Activated T-cell treated with anti-CD3 and anti-CD28 coated beads, Interleukin-2, amount 50 U/mL, for 1 hour (primary cell): Measurements from ENCODE around the gene IGHMBP2.

Experiments used
- DNase-seq: peaks from one replicate; pipeline ENCODE4 v3.0.0-alpha.2; 2020

Gene IGHMBP2

DNA sequence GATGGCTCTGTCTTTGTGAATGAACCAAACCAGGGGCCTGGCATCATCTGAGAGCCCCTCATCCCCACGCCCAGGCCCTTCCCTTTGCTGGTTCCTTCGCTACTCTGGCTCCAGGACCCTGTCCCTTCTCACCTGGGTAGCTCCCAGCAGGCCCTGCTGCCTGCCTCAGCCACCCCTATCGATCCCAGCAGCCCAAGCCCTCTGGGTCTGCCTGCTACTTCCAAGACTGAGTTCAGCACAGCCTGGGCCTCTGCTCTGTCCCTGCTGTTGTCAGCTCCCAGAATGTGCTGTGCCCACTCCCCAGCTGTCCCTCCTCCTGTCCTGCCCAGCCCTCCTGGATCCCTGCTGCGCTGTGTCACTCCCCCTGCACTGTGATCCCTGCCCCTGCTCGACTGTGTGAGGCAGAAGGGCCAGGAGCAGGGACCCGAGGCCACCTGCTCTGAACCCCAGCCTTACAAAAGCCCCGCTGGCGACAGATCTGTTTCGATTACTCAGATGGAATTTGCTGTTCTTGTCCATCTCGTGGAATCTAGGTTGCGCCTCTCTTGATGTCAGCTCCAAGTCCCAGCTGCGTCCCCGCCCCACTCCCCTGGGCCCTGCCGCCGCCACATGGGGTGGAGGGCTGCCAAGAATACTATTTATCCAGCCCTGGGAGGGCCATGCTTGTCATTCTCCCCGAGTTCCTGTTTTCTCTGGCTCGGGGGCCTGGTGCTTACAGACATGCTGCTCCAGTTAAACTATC lies 13.0 kb upstream of the IGHMBP2 start:
- no peak for DNase-seq

DNA sequence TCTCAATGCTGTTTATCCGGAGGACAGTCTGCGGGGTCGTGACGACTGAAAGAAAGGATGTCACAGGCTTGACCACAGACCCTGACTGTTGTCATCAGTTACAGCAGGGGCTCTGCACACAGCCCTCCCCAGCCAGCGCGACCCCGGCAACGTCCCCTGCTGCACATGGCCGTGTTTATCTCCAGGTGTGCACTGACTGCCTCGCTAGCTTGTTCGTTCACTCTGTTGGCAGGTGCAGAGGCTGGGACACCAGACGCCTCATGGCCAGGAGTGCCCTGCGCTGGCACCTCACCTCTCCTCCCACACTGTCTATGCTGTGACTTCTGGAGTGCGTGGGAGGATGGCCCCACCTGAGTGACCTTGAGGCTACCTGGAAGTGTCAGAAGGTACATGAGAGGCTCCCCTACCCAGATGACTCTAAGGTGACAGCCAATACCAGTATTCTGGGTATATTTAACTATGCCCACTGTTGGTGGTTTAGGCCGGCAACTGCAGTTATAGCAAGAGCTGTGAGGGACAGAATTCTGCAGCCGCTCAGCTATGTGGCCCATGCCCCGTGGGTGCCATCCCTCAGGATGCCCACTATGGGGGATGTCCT lies 12.2 kb upstream of the IGHMBP2 start:
- no peak for DNase-seq

DNA sequence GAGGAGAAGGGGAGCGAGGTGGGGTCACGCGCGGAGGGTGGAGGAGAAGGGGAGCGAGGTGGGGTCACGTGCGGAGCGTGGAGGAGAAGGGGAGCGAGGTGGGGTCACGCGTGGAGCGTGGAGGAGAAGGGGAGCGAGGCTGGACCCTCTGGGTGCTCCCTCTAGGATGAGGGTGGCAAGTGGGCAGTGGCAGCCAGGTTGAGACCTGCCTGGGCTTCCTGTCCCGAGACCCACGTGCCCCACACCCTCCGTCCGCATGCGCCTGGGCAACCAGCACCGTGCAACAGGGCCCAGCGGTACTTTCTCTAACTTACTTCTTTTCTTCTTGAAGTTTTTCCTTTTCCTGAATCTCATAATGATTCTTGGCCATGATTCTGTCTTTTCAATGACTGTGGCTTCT lies 11.1 kb upstream of the IGHMBP2 start:
- no peak for DNase-seq

DNA sequence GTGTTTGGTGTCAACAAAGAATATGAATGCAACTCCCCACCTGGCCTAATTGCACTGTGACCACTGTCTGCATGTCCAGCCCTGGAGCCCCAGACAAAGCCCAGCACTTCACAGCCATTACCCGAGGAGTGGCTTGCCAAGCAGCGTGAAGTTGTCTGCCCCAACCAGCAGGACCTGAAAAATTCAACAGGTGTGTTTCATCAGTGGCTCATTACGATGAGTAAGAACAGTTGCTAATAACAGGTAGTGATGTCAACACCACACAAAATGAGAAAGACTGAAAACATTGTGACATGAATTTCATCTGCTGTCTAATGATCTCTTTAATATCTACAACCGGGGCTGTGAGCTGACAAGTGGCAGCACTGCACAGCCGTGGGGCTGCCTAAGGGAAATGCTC lies 10.4 kb upstream of the IGHMBP2 start:
- DNase-seq, result no peak

DNA sequence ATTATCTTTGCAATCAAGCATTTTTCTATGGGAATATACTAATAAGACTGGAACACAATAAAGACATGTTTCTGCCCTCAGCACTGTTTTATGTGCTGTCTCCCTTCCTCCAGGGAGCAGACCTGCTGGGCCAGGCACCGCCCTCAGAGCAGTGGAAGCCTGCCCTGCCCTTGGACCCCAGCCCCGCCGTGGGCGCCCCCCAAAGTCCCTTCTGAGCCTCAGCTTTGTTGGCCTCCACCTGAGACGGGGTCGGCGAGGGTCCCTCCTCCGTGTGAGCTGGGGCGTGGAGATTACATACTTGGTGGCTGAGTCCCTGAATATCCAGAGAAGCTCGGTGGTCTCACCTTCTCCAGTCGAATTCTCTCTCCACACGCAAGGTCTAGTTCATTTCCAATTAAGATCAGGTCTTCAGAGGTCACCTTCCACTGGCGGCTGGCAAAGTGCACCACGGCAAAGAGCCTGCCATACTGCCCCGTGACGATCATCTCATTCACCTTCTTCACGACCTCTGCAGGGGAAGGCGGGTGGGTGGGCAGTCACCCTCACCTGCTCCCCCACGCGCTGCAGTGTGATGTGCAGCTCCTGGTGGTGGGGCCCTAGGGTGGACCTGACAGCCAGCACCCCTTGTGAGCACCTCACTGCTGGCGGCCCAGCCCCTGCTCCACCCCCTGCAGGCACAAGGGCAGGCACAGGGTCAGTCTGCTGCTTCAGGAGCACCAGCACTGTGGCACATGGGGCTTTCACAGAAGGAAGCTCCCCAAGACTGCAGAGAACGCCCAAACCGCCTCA lies 7.3 kb upstream of the IGHMBP2 start:
- no peak for DNase-seq

DNA sequence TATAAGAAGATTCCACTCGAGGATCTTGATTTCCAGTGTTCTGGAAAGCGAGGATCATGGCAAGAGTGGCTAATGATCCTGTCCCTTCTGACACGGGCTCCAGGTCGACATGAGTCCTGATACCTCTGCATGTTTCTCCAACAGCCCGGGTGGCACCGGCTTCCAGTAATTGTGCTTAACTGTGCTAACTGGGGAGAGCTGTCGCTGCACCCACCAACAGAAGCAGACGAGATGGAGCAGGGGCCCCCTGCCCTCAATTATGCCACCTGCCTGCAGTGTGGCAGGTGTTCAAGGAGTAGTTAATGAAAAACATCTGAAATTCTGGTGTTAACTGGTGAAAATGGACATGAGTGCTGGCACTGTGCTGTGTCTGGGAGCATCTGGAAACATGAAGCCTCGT lies 6.2 kb upstream of the IGHMBP2 start:
- no peak for DNase-seq

DNA sequence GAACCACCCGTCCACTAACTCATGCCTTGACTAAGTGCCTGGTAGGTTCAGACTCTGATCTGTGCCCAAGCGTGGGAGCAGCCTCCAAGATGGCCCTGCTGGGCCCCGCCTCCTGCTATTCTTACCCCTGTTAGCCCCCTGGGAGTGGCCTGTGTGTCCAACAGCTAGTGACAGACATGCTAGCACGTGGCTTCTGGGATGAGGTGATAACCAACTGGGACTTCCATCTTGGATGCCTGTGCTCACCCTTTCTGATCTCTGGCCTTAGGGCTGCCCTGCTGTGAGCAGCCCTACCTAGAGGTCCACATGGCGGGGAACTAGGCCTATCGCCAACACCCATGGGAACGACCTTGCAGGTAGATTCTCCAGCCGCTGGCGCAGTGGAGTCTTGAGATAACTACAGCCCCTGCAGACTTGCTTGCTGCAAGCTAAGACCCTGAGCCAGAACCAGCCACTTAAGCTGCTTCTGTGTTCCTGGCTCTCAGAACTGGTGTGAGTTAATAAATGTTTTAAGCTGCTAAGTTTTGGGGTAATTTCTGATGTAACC lies 2.8 kb upstream of the IGHMBP2 start:
- no peak for DNase-seq

DNA sequence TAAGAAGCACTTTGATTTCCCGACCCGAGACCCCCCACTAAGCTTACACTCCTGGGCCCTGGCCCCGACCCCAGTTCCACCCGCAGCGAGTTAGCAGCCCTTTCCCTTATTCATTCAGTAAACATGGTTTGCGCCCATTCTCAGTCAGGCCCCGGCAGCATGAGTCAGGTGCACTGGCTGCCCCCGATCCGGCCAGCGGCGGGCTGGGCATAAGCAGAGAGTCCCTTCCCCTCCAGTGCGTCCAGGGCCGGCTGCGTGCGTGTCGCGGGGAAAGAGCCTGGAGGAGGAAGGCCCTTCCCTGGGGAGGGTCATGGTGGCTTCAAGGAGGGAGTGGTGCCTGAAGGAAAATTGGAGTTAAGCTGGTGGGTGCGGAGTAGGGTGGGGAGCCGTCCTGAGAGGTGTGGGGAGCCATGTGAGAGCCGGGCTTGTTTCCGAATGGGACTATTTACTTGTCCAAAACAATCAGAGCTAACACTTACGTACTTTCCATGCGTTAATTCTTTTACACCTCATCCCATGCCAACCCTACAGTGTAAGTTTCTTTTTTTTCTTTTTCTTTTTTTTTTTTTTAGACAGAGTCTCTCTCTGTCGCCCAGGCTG lies 657 bp downstream of the IGHMBP2 start:
- peak; percentile 48 for DNase-seq

DNA sequence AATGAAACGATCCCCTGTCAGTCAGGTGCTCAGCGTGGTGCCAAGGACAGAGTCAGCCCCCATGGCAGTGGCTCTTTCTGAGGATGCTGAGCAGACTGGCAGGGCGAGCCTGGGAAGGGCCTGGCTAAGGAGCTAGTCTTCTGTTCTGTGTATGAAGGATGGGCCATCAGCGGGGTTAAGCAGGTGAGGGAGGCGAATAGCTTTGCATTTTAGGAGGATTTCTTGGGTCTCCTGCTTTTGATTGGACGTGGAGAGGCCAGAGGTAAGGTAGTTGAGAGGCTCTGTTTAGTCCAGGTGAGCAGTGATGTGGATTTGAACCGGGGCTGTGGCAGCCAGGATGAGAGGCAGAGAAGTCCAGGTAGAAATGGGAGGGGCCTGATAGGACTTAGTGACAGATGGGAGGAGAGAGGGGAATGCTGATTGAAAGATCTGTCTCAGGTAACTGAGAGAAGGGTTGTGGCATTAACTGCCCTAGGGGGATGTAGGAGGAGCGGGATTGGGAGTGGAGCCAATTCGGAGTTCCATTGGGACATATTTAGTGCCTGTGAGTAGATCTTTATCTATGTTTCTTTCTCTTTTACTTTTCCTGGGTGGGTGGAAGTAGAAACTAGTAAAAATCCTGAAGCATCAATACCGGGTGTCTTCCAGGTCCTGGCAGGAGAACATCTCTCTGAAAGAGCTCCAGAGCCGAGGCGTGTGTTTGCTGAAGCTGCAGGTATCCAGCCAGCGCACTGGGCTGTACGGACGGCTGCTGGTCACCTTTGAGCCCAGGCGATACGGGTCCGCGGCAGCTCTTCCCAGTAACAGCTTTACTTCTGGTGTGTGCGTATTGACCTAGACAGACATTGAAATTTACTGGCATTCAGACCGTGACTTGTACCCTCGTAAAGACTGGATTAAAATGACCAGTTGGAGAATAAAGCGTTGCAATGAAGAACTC lies 2.0 kb downstream of the IGHMBP2 start:
- DNase-seq, result no peak

DNA sequence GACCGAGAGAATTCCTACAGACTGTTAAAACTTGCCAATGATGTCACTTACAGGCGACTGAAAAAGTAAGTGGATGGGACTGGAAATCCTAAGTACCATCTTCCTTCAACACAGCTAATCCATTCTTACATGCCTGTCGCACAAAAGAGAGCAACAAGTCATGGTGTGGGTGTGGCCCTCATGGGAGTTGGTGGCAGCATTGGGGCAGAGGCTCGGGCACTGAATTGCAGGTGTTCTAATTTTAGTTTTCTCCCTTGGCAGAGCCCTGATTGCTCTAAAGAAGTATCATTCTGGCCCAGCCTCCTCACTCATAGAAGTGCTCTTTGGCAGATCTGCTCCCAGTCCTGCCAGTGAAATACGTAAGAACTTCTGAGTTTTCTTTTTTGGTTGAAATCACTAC lies 4.6 kb downstream of the IGHMBP2 start:
- DNase-seq, result no peak

DNA sequence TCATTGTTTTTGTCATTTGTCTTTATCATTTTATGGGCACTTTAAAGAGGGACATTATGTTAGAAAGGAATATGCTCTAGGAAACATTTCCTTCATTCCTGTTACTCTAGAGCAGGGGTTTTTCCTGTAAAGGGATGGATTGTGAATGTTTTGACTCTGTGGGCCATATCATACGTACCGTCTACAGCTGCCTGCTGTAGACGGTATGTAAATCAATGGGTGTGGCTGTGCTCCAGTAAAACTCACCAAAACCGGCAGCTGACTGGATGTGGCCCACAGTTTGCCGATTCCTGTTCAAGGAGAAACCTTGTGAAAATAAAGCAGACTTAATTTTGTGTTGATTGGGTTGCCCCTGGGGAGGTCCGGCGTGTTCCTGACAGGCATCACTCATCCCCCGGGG lies 7.3 kb downstream of the IGHMBP2 start:
- no peak for DNase-seq

DNA sequence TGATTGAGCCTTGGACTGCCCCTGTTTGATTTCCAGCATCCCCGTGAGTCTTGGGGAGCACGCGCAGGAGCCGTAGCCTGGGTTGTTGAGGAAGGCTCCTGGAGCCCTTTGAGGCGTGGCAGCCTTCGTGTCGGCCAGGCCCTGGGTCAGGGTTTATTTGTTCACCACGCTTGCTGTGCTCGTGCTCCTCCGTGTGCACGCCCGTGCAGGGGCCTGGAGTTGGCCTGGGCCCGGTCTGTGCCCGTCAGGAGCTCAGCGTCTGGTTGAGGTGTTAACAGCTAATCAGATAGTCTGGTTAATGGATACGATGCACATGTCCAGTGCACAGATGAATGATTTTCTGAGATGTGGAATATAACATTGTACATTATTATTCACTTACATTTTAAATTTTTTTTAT lies 8.0 kb downstream of the IGHMBP2 start:
- DNase-seq, result no peak

DNA sequence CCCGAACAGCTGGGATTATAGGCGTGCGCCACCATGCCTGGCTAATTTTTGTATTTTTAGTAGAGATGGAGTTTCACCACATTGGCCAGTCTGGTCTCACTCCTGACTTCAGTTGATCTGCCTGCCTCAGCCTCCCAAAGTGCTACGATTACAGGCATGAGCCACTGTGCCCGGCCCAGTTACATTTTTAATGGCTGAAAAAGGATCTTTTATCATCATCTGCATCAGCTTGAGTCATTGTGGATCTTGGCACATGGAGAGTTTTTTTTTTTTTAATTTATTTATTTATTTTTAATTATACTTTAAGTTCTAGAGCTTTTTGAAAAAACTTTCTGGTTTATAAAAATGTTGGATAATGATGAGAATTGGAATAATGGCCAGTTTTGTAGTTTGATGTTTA lies 8.6 kb downstream of the IGHMBP2 start:
- DNase-seq, result no peak

DNA sequence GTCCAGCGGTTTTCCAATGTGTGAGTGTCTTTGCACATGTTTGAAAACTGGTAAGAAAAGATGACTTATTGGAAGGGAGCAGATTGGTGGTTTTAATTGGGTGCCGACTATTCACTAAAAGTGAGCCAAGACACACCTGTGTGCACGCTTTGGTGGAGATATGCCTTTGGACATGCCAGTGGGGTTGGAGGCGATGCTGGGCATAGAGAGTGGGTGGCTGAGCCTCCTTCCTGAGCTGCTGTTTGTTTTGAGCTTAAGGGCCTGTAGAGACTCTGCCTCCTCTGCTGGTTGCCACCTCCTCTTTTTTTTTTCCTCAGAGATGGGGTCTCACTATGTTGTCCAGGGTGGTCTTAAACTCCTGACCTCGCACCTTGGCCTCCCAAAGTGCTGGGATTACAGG lies 9.5 kb downstream of the IGHMBP2 start:
- DNase-seq, result no peak

DNA sequence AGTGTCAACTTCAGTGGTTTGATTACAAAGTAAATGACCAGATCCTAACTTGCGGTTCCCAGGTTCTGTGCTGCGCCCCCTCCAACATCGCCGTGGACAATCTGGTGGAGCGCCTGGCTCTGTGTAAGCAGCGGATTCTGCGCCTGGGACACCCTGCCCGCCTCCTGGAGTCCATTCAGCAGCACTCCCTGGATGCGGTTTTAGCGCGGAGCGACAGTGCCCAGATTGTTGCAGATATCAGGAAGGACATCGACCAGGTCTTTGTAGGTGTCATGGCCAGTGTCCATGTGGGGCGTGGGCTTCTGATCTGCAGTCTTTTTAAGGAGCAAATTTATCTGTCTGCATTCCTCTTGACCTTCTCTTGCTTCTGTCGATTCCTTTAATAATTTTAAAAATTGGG lies 11.1 kb downstream of the IGHMBP2 start:
- no peak for DNase-seq

DNA sequence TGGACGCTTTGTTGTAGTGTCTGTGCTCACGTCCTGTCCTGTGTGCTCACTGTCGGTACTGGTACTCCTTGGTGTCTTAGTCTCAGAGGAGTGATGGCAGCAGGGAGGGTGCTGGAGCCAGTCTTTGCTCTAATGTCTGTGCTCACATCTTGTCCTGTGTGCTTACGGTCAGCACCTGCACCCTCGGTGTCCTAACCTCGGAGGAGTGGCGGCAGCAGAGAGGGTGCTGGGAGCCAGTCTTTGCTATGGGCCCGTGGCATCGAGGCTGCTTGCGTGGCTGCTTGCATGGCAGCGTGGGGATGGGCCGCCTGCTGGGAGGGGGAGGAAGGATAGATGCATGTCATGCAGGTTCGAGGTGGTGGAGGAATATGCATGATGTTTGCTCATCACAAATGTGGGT lies 12.7 kb downstream of the IGHMBP2 start:
- DNase-seq, result no peak

DNA sequence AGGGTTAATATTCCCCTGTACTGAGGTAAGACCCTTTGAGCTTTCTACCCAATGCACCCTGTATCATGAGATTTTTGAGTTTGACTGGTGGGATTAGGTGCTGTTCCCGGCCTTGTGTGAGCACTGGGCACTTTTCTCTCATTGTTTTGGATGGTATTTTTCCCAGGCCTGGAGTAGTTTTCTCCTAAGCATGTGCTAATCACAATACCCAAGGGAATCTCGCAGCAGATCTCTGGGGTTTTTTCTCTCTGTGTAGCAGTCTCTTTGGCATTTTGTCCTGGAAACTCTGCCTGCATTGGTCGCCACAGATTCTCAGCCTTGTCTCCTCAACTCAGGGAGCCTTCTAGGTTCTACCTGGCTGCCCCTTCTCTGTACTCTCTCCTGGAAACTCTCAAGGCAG lies 19.9 kb downstream of the IGHMBP2 start:
- no peak for DNase-seq

DNA sequence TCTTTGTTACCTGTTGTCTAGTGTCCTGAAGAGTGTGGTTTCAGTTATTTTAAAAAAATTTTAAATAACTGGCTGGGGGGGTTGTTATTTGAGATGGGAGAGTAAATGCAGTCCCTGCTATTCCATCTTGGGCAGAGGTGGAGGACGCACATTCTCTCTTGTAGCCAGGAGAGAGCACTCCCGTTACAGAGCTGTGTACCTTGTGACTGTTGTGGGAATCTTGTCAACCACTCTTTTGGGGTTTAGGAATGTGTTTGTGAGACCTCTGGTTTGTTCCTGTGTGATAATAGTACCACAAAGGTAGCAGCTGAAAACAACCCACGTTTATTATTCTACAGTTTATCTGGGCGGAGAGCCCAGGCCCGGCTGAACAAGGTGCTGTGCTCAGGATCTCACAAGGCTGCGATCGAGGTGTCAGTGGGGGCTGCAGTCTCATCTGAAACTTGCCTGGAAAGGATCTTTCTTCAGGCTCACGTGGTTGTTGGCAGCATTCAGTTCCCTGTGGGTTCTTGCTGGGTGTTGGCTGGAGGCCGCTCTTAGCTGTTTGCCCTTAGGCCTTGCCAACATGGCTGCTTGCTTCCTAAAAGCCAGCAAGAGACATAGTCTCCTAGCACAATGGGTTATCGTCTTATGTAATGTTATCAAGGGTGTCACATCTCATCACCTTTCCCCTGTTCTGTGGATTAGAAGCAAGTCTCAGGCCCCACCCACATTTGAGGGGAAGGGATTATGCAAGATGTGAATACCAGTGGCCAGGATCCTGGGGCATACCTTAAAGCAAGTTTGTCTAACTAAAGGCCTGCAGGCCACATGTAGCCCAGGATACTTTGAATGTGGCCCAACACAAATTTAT lies 20.6 kb downstream of the IGHMBP2 start:
- no peak for DNase-seq

DNA sequence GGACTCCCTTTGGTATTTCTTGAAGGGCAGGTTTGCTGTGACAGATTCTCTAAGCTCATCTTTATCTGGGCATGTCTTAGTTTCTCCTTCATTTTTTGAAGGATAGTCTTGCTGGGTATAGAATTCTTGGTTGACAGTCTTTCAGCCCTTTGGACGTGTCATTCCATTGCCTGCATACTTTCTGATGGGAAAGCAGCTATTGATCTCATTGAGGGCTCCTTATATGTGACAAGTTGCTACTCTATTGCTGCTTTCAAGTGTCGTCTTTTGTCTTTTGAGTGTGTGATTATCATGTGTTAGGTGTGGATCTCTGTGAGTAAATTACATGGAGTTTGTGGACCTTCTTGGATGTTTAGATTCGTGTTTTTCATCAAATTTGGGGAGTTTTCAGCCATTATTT lies 21.9 kb downstream of the IGHMBP2 start:
- DNase-seq, result no peak

DNA sequence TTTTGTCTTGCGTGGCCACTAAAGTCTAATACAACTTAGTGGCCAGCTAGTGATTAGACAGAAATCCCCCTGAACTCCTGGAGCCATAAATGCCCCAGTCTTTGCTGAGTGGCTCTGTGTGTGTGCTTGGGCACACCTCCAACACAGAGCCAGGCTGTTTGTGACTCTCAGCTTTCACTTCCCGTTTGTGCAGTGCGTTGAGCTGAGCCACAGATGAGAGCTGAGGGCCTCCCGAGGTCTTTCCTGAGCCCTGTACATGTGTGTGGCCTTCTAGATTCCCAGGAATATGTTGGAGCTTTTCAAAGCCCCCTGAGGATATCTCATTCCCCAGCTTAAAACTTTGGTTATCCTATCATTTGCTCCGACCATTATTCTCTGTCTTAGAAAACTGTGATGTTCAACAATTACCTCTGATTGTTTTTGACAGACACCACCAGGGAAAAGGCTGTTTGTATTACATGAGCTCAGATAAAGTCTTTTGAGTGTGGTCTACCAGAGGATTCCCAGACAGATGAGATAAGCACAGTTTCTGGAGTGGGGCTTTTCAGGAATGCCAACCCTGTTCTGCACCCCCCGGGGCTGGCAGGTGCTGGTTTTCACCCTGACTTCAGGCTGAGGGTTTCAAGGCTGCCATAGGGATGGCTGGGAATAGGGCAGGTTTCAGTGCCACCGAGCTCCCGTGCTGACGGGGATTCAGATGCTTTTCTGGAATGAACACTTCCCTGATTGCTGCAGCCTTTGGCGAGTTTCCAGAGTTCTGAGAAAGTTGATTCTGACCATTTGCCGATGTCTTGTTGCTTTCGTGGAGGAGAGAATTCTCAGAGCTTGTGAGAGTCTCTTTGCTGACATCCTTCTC lies 23.8 kb downstream of the IGHMBP2 start:
- DNase-seq, result no peak
